ENCODE data around the gene NECAB3.

The NECAB3 gene

GRCh38 chr20:33716498-33716897, 42.3 kb upstream of the NECAB3 start:
- Histone ChIP-seq H3K9me3 (no peaks in the 10 kb centered on the region), H3K36me3 (peaks cover 30% of the 10 kb centered on the region), H3K27ac (no peak overlapping the region), H3K4me3 (ENCODE audit: low read depth in 1 of 2, low read length in 1 of 2) (no peak overlapping the region), H3K27me3 (no peaks in the 10 kb centered on the region), H3K4me1 (ENCODE audit: control insufficient read depth in 1 of 2, insufficient read depth in 1 of 2, low read depth in 1 of 2, low read length in 1 of 2) (peaks cover 15 to 18% of the 10 kb centered on the region in 2 experiments)
- TF ChIP-seq CTCF (IDR thresholded peaks at IDR 0.05), result no peak

- H3K9me3 ChIP-seq, result no peaks in the 10 kb centered on the region
- H3K4me1 ChIP-seq (ENCODE audit: control insufficient read depth in 1 of 2, insufficient read depth in 1 of 2, low read depth in 1 of 2, low read length in 1 of 2), result no peaks in the 10 kb centered on the region
- peaks cover 40% of the 10 kb centered on the region for H3K36me3 ChIP-seq
- TF ChIP-seq CTCF (IDR thresholded peaks at IDR 0.05), result no peak
- H3K4me3 ChIP-seq (ENCODE audit: low read depth in 1 of 2, low read length in 1 of 2), result no peak overlapping the region
- no peaks in the 10 kb centered on the region for H3K27me3 ChIP-seq
- no peak overlapping the region for H3K27ac ChIP-seq
Observed at GRCh38 chr20:33713865-33714367, 39.7 kb upstream of the NECAB3 start.

- Histone ChIP-seq H3K27ac (no peak overlapping the region), H3K4me1 (ENCODE audit: control insufficient read depth in 1 of 2, insufficient read depth in 1 of 2, low read depth in 1 of 2, low read length in 1 of 2) (no peaks in the 10 kb centered on the region), H3K36me3 (peaks cover 54% of the 10 kb centered on the region), H3K4me3 (ENCODE audit: low read depth in 1 of 2, low read length in 1 of 2) (no peak overlapping the region), H3K27me3 (no peaks in the 10 kb centered on the region), H3K9me3 (no peaks in the 10 kb centered on the region)
- no peak for TF ChIP-seq CTCF (IDR thresholded peaks at IDR 0.05)
Observed at GRCh38 chr20:33711446-33711738, 37.2 kb upstream of the NECAB3 start.

- peaks cover 59% of the 10 kb centered on the region for H3K36me3 ChIP-seq
- H3K9me3 ChIP-seq, result no peaks in the 10 kb centered on the region
- H3K27ac ChIP-seq, result no peak overlapping the region
- TF ChIP-seq CTCF (IDR thresholded peaks at IDR 0.05), result no peak
- no peaks in the 10 kb centered on the region for H3K27me3 ChIP-seq
- H3K4me3 ChIP-seq (ENCODE audit: low read depth in 1 of 2, low read length in 1 of 2), result no peak overlapping the region
- H3K4me1 ChIP-seq (ENCODE audit: control insufficient read depth in 1 of 2, insufficient read depth in 1 of 2, low read depth in 1 of 2, low read length in 1 of 2), result no peaks in the 10 kb centered on the region
Observed at GRCh38 chr20:33710681-33711445, 36.6 kb upstream of the NECAB3 start.

GRCh38 chr20:33709905-33710541, 35.8 kb upstream of the NECAB3 start:
- Histone ChIP-seq H3K36me3 (peaks cover 59% of the 10 kb centered on the region), H3K27ac (no peak overlapping the region), H3K4me1 (ENCODE audit: control insufficient read depth in 1 of 2, insufficient read depth in 1 of 2, low read depth in 1 of 2, low read length in 1 of 2) (no peaks in the 10 kb centered on the region), H3K4me3 (ENCODE audit: low read depth in 1 of 2, low read length in 1 of 2) (no peak overlapping the region), H3K27me3 (no peaks in the 10 kb centered on the region), H3K9me3 (no peaks in the 10 kb centered on the region)
- TF ChIP-seq CTCF (IDR thresholded peaks at IDR 0.05), result no peak
